Kidney epithelial cell (primary cell): ENCODE results near the gene PPT2. TPM values are rescaled to one million over a fixed set of nuclear protein-coding genes. Genes with fewer than 3 reads are reported as not detected.

Experiments
- DNase-seq: peaks from one replicate; pipeline ENCODE4 v3.0.0-alpha.2; 2010; ENCODE audit warnings: low read depth
- H3K27me3 ChIP-seq: 2 replicates; pipeline ENCODE4 v1.6.0; 2011; ENCODE audit warnings: low read length; ENCODE audit not compliant: control insufficient read depth, insufficient read depth
- H3K36me3 ChIP-seq: 2 replicates; pipeline ENCODE4 v1.5.1; 2011; ENCODE audit warnings: low read length; ENCODE audit not compliant: control insufficient read depth, insufficient read depth
- H3K4me3 ChIP-seq: 2 replicates; pipeline ENCODE4 v1.5.1; 2011; ENCODE audit warnings: low read depth, mild to moderate bottlenecking, control low read depth, low read length
- total RNA-seq: library from RNA; depleted of rRNA; stranded (reverse); fragments of >200 nt; gene quantifications from 2 replicates; pipeline ENCODE4 v1.2.3, GENCODE V29; 2015
- TF ChIP-seq, protein P1 (sequence below): IDR thresholded peaks from 2 replicates; pipeline ENCODE4 v1.5.1; 2011; ENCODE audit warnings: mild to moderate bottlenecking, moderate library complexity, low read length, control low read depth, inconsistent platforms; ENCODE audit not compliant: insufficient read depth, poor library complexity, severe bottlenecking

The PPT2 gene
- total RNA-seq, 1 donor from 2014 or later, result 12.9 TPM

DNA sequence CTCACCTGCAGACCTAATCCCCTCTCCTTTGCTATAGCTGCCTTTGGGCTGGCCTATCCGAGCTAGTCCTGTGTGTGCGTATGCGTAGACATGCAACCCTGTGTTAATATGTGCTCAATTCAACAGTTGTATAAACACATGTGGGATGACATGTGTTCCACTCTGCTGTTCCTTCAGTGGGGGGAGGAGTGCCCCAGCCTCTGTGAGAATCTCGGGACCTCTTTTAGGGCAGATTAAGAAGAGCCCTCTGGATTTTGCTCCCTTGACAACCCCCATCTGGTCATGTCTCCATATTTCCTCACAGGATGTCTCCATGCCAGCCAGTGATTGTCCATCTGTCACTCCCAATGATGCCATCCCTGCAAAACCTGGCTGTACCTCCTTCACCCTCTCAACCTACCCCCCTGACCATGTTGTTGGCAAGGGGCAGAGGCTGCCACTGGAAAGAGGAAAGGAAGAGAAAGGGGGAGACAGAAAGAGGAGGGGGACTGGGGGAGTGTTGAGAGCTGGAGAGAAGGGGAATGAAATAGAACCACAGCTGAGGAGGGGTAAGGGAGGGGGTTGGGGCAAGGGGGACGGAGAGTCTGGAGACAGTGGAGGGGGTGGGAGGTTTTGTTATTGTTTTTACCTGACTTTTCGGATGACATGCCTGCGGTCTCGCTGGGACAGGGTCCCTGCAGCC, 2.6 kb upstream of the PPT2 start:
- peaks cover 40% of the 10 kb centered on the region for H3K27me3 ChIP-seq
- H3K36me3 ChIP-seq, result no peaks in the 10 kb centered on the region
- H3K4me3 ChIP-seq, result peak overlapping the region; percentile 8
- TF ChIP-seq, protein P1, sequence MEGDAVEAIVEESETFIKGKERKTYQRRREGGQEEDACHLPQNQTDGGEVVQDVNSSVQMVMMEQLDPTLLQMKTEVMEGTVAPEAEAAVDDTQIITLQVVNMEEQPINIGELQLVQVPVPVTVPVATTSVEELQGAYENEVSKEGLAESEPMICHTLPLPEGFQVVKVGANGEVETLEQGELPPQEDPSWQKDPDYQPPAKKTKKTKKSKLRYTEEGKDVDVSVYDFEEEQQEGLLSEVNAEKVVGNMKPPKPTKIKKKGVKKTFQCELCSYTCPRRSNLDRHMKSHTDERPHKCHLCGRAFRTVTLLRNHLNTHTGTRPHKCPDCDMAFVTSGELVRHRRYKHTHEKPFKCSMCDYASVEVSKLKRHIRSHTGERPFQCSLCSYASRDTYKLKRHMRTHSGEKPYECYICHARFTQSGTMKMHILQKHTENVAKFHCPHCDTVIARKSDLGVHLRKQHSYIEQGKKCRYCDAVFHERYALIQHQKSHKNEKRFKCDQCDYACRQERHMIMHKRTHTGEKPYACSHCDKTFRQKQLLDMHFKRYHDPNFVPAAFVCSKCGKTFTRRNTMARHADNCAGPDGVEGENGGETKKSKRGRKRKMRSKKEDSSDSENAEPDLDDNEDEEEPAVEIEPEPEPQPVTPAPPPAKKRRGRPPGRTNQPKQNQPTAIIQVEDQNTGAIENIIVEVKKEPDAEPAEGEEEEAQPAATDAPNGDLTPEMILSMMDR, result no peak
- DNase-seq, result no peak

DNA sequence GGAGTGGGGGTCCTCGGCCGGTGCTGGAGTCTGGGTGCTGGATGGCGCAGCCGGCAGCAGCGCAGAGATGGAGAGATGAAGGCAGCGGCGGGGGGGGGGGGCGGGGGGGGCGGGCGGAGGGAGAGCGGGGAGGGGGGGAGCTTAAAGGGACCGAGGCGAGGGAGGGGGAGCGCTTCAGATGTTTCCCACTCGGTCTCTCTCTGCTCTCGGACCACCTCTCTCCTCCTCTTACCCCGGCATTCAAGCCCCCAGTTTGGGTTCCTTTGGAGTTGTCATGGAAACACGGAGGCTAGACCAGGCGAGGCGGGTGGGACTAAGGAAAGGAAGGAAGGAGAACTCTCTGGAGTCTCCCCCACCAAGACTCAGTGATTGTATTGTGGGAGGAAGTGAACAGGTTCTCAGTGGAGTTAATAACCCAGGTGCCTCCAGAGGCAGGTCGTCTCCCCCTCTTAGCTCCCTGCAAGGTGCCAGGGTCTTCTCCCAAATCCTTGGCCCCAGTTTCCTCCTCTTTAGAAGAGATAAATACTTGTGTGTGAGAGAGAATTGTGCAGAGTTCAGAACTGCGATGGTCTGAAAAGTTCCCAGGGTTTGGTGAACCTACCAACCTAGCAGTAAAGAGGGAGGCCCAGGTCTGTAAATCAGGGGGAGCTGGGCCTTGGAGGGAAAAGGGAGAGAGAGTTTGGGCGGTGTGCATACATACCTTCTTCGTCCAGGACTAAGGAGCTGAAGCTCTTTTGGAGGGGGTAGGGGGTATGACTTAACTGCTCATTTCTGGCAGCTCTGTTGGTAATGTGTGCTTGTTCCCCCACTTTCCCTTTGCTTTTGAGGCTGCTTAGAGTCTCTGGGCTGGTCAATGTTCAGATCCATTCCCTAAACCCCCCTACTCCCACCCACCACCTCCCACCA, 1.8 kb upstream of the PPT2 start, which contains the start of gene PRRT1:
PRRT1 (minus strand) TSS at position 77 of the 906 bp plus-strand sequence. CDS start 112 bp downstream, outside the sequence.
- no peak for DNase-seq
- peaks cover 40% of the 10 kb centered on the region for H3K27me3 ChIP-seq
- TF ChIP-seq, protein P1, result no peak
- peak within 1 kb of the TSS; percentile 61 for H3K4me3 ChIP-seq
- no peaks in the 10 kb centered on the region for H3K36me3 ChIP-seq

DNA sequence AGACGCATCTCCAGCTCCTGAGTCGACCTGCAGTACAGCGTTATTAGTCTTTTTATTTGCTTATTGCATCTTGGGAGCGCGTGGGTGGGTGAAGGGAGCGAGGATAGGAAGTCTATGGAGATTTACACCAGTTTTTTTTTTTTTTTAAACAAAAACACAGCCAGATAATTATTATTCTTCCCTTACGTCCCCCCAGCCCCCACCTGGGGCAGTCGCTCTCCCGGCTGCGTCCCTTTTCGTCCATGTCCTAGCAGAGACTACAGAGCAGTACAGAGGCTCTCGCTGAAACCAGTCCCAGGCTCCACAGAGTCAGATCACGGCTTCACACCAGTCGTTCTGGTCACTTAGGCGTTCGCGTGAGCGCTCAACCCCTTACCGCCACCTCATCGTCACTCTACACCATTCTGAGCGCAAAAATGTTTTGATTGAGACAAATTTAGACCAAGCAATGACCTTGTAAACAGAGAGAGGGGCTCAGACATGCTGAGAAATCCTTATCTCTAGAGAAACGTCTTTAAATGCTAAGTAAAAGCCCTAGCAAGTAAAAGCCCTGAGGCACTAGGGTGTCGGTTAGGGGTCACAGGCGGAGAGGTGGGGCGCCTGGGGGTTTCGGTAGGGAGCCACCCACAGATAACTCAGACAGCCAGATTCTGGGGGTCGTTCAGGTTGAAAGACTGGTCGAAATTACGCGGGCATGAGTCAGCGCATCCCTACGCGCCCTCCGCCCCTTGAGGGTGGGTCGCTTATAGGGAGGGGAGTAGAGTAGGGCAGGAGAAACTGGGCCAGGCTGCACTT, 975 bp upstream of the PPT2 start:
- DNase-seq, result no peak
- H3K27me3 ChIP-seq, result peaks cover 33% of the 10 kb centered on the region
- no peaks in the 10 kb centered on the region for H3K36me3 ChIP-seq
- peak overlapping the region; percentile 61 for H3K4me3 ChIP-seq
- TF ChIP-seq, protein P1, result no peak

DNA sequence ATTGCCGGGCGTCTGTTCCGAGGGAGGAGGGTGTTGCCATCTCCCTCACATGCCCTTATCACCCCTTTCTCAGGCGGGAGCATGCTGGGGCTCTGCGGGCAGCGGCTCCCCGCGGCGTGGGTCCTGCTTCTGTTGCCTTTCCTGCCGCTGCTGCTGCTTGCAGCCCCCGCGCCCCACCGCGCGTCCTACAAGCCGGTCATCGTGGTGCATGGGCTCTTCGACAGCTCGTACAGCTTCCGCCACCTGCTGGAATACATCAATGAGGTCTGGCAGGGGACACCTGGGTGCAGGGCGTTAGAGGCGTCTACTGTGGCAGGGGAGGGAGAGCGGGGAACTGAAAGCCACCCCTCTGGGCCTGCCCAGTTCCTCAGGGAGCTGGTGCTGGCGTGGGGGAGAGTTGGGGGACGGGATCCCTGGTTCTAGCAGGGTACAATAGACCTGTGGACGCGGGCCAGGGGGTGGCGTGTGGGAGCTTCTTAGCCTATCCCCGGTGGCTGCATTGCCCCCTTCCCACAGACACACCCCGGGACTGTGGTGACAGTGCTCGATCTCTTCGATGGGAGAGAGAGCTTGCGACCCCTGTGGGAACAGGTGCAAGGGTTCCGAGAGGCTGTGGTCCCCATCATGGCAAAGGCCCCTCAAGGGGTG, 697 bp downstream of the PPT2 start:
- DNase-seq, result no peak
- peak overlapping the region; percentile 61 for H3K4me3 ChIP-seq
- TF ChIP-seq, protein P1, result peak; percentile 68
- H3K27me3 ChIP-seq, result peaks cover 17% of the 10 kb centered on the region
- no peaks in the 10 kb centered on the region for H3K36me3 ChIP-seq

DNA sequence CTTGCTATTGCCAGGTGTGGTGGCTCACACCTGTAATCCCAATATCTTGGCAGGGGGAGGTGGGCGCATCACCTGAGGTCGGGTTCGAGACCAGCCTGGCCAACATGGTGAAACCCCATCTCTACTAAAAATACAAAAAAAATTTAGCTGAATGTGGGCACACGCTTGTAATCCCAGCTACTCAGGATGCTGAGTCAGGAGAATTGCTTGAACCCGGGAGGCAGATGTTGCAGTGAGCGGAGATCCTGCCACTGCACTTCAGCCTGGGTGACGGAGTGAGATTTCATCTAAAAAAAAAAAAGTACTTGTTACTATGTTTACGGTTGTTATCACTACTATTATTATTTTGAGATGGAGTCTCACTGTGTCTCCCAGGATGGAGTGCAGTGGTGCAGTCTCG, 3.0 kb downstream of the PPT2 start:
- DNase-seq, result no peak
- TF ChIP-seq, protein P1, result no peak
- Histone ChIP-seq H3K4me3 (no peak overlapping the region), H3K36me3 (no peaks in the 10 kb centered on the region), H3K27me3 (no peaks in the 10 kb centered on the region)
